Suppressor macrophage (primary cell): ENCODE results near the gene SLC44A5.
"Not testable (repeated sequence)": the region's sequence is repeated elsewhere in the genome, so short reads cannot be mapped to it uniquely, and the experiment has no call there.

Experiments
- DNase-seq, 4 experiments: peaks; one replicate each; pipeline ENCODE4 v3.0.0-alpha.2; 2020 to 2022

The SLC44A5 gene

DNA sequence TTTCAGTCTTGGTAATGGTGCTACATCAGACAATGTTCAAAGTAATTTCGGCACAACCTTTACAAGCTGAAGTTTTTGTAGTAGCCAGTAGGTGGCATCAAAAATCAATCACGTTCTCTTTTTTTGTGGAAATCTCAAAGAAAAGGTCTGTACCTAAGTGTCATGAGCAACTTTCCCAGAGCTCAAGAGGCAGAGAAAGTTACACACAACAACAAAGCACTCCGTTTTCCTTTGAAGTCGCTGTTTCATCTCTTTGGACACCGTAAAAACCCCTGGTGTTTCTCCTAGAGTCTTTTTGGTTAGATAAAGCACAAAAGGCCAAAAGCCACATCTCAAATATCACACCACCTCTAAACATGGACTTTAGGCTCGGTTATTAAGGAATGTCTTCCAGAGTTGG, 345.1 kb downstream of the SLC44A5 start:
- DNase-seq: peak; percentile 25 to 60 (median 48)

DNA sequence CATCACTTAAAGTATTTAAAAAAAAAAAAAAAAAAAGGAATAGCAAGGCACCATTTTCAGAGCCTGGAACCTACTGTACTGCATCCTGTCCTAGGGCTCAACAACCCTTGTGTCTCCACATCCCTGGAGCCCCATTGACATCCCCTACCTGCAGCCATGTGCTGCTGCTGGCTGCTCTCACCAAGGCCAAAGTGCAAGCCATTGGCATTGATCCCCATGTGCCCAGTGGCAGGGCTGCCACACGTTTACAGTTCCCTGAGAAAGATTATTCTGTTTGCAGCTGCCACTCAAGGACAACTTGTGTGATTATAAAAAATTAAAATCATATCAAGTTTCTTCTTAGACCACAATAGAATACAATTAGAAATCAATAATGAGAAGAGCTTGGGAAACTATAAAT, 346.8 kb downstream of the SLC44A5 start:
- DNase-seq: no peak

DNA sequence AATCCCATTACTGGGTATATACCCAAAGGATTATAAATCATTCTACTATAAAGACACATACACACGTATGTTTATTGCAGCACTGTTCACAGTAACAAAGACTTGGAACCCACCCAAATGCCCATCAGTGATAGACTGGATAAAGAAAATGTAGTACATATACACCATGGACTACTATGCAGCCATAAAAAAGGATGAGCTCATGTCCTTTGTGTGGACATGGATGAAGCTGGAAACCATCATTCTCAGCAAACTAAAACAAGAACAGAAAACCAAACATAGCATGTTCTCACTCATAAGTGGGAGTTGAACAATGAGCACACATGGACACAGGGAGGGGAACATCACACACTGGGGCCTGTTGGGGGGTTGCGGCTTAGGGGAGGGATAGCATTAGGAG, 347.3 kb downstream of the SLC44A5 start:
- not testable (repeated sequence) for DNase-seq

DNA sequence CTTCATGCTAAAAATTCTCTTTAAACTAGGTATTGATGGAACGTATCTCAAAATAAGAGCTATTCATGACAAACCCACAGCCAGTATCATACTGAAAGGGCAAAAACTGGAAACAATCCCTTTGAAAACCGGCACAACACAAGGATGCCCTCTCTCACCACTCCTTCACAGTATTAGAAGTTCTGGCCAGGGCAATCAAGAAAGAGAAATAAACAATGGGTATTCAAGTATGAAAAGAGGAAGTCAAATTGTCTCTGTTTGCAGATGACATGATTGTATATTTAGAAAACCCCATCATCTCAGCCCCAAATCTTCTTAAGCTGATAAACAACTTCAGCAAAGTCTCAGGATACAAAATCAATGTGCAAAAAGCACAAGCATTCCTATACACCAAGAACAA, 349.0 kb downstream of the SLC44A5 start:
- DNase-seq: not testable (repeated sequence)

GRCh38 chr1:75258351-75258750, 352.6 kb downstream of the SLC44A5 start:
- no peak for DNase-seq

DNA sequence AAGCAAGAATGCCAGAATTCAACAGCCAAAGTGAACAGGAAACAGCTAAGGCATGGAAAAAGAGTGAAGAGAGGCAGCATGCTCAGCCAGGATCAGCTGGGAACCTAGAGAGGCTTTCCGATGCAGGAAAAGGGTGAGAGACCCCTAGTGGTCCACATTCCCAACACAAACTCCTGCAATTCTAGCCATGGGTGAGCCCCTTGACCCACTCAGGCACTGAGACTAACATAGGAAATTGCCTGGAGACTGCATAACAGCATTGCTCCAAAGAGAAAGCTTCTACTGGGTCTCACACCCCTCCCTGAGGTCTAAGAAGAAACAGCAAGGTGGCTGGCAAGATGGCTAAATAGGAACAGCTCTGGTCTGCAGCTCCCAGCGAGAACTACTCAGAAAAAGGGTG, 353.5 kb downstream of the SLC44A5 start:
- DNase-seq: no peak

- not testable (repeated sequence) for DNase-seq
Observed at GRCh38 chr1:75250114-75250513, 360.8 kb downstream of the SLC44A5 start.

- no peak for DNase-seq
Observed at GRCh38 chr1:75245239-75245638, 365.7 kb downstream of the SLC44A5 start.

GRCh38 chr1:75243124-75243523, 367.8 kb downstream of the SLC44A5 start:
- DNase-seq: no peak

DNA sequence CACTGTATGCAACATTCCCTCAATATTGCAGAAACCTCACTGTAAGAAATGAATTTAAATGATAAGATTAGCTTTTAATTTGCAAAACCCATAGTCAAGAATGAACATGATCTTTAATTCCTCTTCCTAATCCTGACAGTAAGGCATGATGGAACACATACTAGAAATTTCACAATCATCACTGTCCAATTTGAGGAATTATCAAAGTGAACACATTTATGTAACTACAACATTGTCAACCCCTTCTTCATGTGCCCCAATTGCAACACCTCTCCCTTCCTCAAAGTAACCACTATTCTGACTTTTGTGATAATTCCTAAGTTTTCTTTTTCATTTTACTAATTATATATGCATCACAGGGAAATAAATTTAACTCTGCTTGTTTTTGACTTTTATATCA, 373.6 kb downstream of the SLC44A5 start:
- DNase-seq: peak; percentile 15 to 70 (median 40)

GRCh38 chr1:75234562-75234961, 376.4 kb downstream of the SLC44A5 start:
- no peak for DNase-seq

DNA sequence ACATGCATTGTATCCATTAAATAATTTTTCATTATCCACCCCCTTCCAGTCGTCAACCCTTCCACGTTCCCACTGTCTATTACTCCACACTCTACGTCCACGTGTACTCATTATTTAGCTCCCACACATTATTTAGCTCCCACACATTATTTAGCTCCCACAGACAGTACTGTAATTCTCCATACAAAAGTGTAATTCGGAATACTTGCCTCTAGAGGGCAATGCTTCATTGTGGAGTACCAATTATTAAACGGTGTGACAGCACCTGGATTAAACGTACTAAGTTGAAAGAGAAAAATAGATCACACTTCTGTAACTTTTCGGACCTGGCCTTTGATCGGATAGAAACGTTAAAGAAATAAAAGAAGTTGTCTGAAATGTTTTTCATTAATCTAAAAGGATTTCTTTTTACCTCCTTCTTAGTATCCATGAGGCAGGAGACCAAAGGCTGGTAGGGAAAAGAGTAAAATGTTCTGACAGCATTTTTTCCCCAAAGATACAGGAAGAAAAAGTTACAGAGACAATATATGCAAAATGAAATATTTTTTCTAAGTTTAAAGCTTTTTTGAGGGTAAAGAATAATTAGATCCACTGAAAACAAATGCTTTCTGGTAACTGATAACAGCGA, 377.5 kb downstream of the SLC44A5 start:
- DNase-seq: peak; percentile 7 to 50 (median 38)

DNA sequence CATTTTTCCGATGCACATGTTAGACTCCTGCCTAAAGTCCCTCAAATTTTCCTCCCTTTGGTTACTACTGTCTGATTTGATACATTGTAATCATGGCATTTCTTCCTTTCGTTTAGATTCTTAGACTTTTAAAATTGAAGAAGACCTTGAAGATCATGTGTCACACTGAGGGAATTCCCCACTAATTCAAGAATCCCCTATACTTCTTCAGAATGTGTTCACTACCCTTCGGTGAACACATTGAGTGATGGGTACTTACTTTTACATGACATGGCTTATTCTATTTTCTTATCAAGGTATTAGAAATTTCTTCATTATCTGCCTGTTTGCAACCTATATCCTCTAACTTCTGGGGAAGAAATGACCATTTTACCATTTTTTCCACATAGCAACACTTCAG, 390.8 kb downstream of the SLC44A5 start:
- no peak for DNase-seq

GRCh38 chr1:75214017-75214416, 396.9 kb downstream of the SLC44A5 start:
- DNase-seq: no peak

DNA sequence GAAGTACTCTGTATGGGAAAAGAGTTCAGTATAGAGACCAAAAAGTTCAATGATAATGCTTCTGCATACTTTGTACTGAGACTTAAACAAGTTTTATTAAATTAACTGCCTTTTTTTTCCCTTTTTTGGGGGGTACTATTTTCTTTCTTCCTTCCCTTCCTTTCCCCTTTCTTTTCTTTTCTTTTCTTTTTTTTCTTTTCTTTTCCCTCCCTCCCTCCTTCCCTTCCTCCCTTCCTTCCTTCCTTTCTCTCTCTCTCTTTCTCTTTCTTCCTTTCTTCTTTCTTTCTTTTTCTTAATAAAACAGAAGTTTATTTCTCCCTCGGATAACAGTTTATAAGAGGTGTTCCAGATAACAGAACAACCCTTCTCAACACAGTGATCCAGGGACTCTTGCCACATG, 399.3 kb downstream of the SLC44A5 start:
- DNase-seq: no peak

- no peak for DNase-seq
Observed at GRCh38 chr1:75208862-75209261, 402.1 kb downstream of the SLC44A5 start.

DNA sequence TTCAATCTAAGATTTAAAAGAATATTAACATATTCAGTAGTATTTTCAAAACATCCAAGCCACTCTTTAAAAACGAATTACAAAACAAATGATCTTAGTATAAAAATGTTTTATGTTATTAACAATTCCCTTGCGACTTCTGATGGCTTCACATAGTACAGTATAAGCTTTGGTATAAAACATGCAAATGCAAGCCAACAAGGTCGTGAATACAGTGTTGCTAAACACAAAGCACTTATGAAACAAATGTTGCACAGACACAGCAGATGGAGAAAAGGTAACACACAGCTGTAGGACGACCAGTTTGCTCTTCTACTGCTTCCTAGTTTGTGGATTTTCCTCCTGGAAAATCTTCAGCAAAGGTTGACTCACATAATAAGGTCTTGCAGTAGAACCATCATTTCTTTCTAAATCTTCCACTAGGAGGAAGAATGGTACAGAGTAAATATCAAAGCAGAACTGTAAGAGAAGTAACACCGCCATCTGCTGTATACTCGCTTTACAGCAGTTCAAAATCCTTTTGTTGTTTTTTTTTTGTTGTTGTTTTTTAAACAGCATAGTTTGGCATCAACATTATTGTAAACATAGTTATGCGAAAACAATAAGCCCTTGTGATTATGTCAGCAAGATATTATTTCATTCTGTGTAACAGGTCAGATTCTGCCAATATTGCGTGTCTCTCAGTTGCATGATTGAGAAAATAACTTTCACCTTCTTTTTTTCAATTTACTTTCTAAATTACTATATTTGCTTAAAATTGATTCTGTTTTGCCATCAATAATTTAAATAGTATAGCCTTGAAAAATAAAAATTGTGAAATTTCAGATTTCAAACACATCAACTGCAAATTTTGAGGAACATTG, 407.3 kb downstream of the SLC44A5 start:
- DNase-seq: peak; percentile 35 to 56 (median 46)

DNA sequence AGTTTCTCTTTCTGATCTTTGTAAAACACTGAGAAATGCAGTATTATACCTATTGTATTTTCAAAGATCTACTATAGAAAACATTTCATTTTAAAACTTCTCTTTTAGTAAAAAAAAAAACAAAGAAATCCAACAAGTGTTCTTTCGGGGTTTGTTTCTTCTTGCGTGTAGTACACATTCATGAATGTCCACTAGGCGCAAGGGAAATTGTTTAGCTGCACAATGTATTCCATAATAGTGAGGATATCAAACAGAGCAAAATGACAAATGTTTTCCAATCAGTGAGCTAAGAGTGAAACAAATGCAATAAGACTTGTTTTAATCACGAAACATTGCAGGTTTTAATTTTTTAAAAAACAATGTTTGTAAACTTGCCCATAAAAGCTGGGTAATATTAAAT, 408.2 kb downstream of the SLC44A5 start:
- no peak for DNase-seq

DNA sequence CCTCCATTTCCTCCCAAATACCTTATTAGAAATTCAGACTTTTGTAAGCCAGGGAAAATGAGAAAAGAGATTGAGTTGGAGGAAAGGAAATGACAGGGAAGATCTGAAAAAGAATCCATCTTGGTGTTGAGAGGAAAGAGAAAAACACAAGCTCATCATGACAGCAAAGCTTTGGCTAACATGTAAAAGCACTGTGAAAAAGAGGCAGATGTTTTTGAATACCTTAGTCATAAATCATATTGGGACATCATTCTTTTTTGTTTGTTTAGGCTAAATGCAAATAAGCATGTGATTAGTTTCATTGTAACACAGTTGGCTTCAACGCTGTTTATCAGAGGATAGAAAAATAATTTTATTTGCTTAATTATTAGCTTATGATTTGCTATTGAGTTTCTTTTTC, 412.2 kb downstream of the SLC44A5 start:
- DNase-seq: no peak

DNA sequence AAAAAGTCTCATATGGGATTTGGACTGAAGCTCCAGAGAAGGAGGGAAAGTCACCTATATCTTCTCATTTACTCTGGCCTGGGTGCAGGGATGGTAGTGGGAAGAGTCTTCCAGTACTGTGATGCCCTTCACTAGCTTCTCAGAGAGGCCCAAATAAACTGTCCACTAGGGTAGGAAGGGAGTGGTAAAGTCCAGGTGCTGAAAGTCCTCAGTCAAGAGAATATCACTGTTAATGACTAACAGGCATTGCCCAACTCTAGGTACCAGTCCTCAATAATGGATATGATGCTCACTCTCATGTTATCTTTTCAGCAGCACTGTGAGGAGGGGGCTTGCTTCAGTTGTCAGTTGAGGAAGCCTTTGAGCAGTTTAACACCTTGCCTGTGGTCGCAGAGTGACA, 412.8 kb downstream of the SLC44A5 start:
- DNase-seq: no peak

DNA sequence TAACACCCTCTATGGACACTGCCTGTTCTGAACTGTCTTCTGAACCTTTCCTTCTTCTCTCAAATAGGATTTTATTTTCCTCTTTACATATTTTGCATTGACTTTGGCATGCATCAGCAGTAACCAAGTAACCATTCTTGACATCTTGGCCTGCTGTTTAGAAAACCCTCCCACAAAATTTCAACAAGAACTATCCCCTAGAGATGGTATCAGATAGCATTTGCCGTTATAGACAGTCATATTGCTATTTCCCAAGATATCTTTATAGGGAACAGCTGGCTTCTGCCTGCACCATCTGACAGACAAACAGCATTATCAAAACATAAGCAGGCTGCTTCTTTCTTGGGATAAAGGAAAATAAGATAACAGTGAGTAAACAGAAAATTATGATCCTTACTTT, 422.0 kb downstream of the SLC44A5 start:
- no peak for DNase-seq

DNA sequence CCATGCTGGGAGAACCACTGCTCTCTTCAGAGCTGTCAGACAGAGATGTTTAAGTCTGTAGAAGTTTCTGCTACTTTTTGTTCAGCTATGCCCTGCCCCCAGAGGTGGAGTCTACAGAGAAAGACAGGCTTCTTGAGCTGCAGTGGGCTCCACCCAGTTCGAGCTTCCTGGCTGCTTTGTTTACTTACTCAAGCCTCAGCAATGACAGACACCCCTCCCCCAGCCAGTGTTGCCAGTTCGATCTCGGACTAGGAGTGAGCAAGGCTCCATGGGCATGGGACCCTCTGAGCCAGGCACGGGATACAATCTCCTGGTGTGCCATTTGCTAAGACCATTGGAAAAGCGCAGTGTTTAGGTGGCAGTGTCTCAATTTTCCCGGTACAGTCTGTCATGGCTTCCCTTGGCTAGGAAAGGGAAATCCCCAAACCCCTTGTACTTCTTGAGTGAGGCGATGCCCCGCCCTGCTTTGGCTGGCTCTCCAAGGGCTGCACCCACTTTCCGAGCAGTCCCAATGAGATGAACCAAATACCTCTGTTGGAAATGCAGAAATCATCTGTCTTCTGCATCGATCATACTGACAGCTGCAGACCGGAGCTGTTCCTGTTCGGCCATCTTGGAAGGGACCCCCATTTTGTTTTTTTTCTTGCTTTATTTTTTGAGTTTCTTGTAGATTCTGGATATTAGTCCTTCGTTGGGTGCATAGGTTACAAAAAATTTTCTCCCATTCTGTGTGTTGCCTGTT, 429.5 kb downstream of the SLC44A5 start:
- DNase-seq: not testable (repeated sequence)

GRCh38 chr1:75174031-75174760, 436.7 kb downstream of the SLC44A5 start:
- peak in 1 of 4 experiments; percentile 1 for DNase-seq
